K562 (cell line): Measurements from ENCODE around the gene RABGAP1. TPM values are rescaled to one million over a fixed set of nuclear protein-coding genes. Genes with fewer than 3 reads are reported as not detected.

Experiments used
- ATAC-seq: fragments of 200-7000 bp; cut with Tn5 transposase; 3 replicates; pipeline ENCODE4 v1.9.1; 2020; ENCODE audit warnings: moderate library complexity
- BruUV-seq: library from RNA; stranded (reverse); fragments of 400-500 nt; replicated peaks from 2 replicates; lab custom pipeline; 2021; lab: Mats Ljungman, UMichigan
- CTCF ChIA-PET: fragments of 300-600 bp; formaldehyde crosslinking; extraction: SDS; loops from one replicate; lab custom pipeline; 2021; ENCODE audit warnings: low intra/inter-chr PET ratio; lab: Yijun Ruan, JAX
- POLR2A ChIA-PET: fragments of 300-600, 350-650 bp; sonication (Branson Sonifier 250); formaldehyde crosslinking; extraction: SDS; loops from one replicate; lab custom pipeline; 2021; ENCODE audit warnings: antibody characterized with exemption, inconsistent platforms; lab: Yijun Ruan, JAX
- DNase-seq, 4 experiments: peaks; one replicate each; pipeline versions ENCODE4 v3.0.0 to v3.0.0-alpha.2; 2011 to 2018; ENCODE audit warnings: low spot score in 3 of 4, mixed read lengths in 3 of 4; ENCODE audit errors: extremely low read depth in 1 of 4
- FAIRE-seq: peaks from 2 replicates; lab custom pipeline; 2011; peaks lifted over from hg19 to GRCh38; lab: Jason Lieb, UNC
- H2AFZ ChIP-seq: 2 replicates; pipeline ENCODE4 v1.6.0; 2011; ENCODE audit warnings: low read depth, low read length, control low read depth, inconsistent platforms
- H3K27ac ChIP-seq: fragments of 200-600 bp; 3 replicates; pipeline ENCODE4 v1.8.0; 2011; ENCODE audit warnings: low read depth, mild to moderate bottlenecking, control low read depth, inconsistent platforms, low read length, moderate library complexity, mixed read lengths; ENCODE audit errors: extremely low read depth
- H3K27me3 ChIP-seq, 2 experiments: fragments of 300-600 bp in 1 of 2; 2 replicates in 1 of 2; 3 replicates in 1 of 2; pipeline versions ENCODE4 v1.6.0 to v1.8.0; 2011; ENCODE audit warnings: inconsistent platforms in 2 of 2, low read length in 2 of 2, mild to moderate bottlenecking in 1 of 2, mixed read lengths in 1 of 2, moderate library complexity in 1 of 2; ENCODE audit not compliant: control insufficient read depth in 2 of 2, insufficient read depth in 2 of 2
- H3K36me3 ChIP-seq: fragments of 300-600 bp; 3 replicates; pipeline ENCODE4 v1.8.0; 2011; ENCODE audit warnings: mild to moderate bottlenecking, low read length, inconsistent platforms; ENCODE audit not compliant: control insufficient read depth, insufficient read depth
- H3K4me1 ChIP-seq, 2 experiments: fragments of 200-600 bp in 1 of 2; replicated peaks in 1 of 2; 2 replicates in 1 of 2; 3 replicates in 1 of 2; pipeline versions ENCODE4 v1.5.1 to v1.8.0; 2011; ENCODE audit warnings: inconsistent platforms in 2 of 2, low read length in 2 of 2, mild to moderate bottlenecking in 1 of 2, mixed read lengths in 1 of 2, moderate library complexity in 1 of 2; ENCODE audit not compliant: control insufficient read depth in 2 of 2, insufficient read depth in 2 of 2
- H3K4me2 ChIP-seq: 2 replicates; pipeline ENCODE4 v1.6.1; 2011; ENCODE audit warnings: low read length, control low read depth, inconsistent platforms, mixed read lengths; ENCODE audit not compliant: insufficient read depth
- H3K4me3 ChIP-seq: fragments of 200-600 bp; sonication (generic), shearing (Covaris generic); 2 replicates; pipeline ENCODE4 v1.5.1; 2016; ENCODE audit warnings: control low read depth, inconsistent platforms
- H3K79me2 ChIP-seq: fragments of 200-600 bp; 3 replicates; pipeline ENCODE4 v1.8.0; 2011; ENCODE audit warnings: low read length, inconsistent platforms; ENCODE audit not compliant: control insufficient read depth, insufficient read depth
- H3K9ac ChIP-seq, 2 experiments: 2 replicates each; pipeline versions ENCODE4 v1.6.0 to v1.6.1; 2011; ENCODE audit warnings: low read depth in 2 of 2, low read length in 2 of 2, control low read depth in 1 of 2, inconsistent platforms in 1 of 2, mild to moderate bottlenecking in 1 of 2, mixed read lengths in 1 of 2; ENCODE audit not compliant: insufficient read depth in 1 of 2
- H3K9me1 ChIP-seq: one replicate; pipeline ENCODE4 v1.6.0; 2011; ENCODE audit warnings: inconsistent platforms, mild to moderate bottlenecking, low read length, moderate library complexity; ENCODE audit not compliant: control insufficient read depth, insufficient read depth
- H3K9me3 ChIP-seq: replicated peaks from 2 replicates; pipeline ENCODE4 v1.5.1; 2011; ENCODE audit warnings: low read depth, low read length, inconsistent platforms; ENCODE audit not compliant: control insufficient read depth, insufficient read depth
- H4K20me1 ChIP-seq: replicated peaks from 2 replicates; pipeline ENCODE4 v1.6.1; 2011; ENCODE audit warnings: low read length, inconsistent platforms, mixed read lengths; ENCODE audit not compliant: control insufficient read depth, insufficient read depth
- ESRRB ChIP-seq: fragments of 250-450 bp; sonication (Bioruptor Pico); IDR thresholded peaks from 2 replicates; pipeline ENCODE4 v1.5.0; 2020; ENCODE audit warnings: mild to moderate bottlenecking, moderate library complexity, borderline replicate concordance
- ETV5 ChIP-seq: sonication (generic); formaldehyde crosslinking; IDR thresholded peaks from 2 replicates; pipeline ENCODE4 v1.4.0; 2020; ENCODE audit warnings: low read depth, mild to moderate bottlenecking, missing genetic modification reagents
- ID3 ChIP-seq, 2 experiments: fragments of 250-450 bp in 1 of 2; fragments of 450-650 bp in 1 of 2; sonication (Bioruptor Pico) in 1 of 2; IDR thresholded peaks; 2 replicates each; pipeline versions ENCODE4 v1.6.1 to v1.8.0; 2016 to 2021; ENCODE audit warnings: mild to moderate bottlenecking in 2 of 2, moderate library complexity in 2 of 2, missing compliant biosample characterization in 1 of 2, missing genetic modification characterization in 1 of 2
- NKRF ChIP-seq: fragments of 450-650 bp; IDR thresholded peaks from 2 replicates; pipeline ENCODE4 v1.6.1; 2016; ENCODE audit warnings: borderline replicate concordance
- REST ChIP-seq, 2 experiments: fragments of 450-650 bp; formaldehyde crosslinking in 1 of 2; IDR thresholded peaks; 2 replicates each; pipeline versions ENCODE4 v1.4.0 to v1.6.1; 2014 to 2020; ENCODE audit warnings: mild to moderate bottlenecking in 2 of 2, borderline replicate concordance in 1 of 2, low read depth in 1 of 2
- ZNF354B ChIP-seq: fragments of 250-450 bp; sonication (Bioruptor Pico); IDR thresholded peaks from 2 replicates; pipeline ENCODE4 v1.4.0; 2020
- ZNF445 ChIP-seq: fragments of 250-450 bp; sonication (Bioruptor Pico); IDR thresholded peaks from 2 replicates; pipeline ENCODE4 v1.4.0; 2020; ENCODE audit warnings: low read depth, mild to moderate bottlenecking, moderate library complexity
- WGBS: fragments of 100-300 bp; shearing (Covaris generic); methylation state at CpG from one replicate; pipeline ENCODE4 v1.1.6; 2016; ENCODE audit warnings: low coverage, mixed read lengths; ENCODE audit not compliant: insufficient coverage; ENCODE audit errors: missing lambda C conversion rate; 5-methylcytosine and 5-hydroxymethylcytosine counted together
- in situ Hi-C: fragments of 300-500 bp; cut with MboI; formaldehyde crosslinking; loops from 4 replicates; pipeline ENCODE4 v1.15.0; 2018; ENCODE audit warnings: inconsistent platforms, mixed read lengths
- intact Hi-C: fragments of 100-400 bp; cut with micrococcal nuclease; formaldehyde crosslinking; loops from 2 replicates; pipeline ENCODE4 v1.14.2; 2022
- polyA plus RNA-seq, 8 experiments: library from polyadenylated mRNA; depleted of rRNA in 4 of 8; stranded (reverse) in 5 of 8; unstranded in 3 of 8; fragments of >200 nt; fragmentation: Nextera tagmentation in 2 of 8; fragmentation: Illumina TruSeq in 1 of 8; extraction: Ambion mirVana in 2 of 8; extraction: Trizol in 1 of 8; gene quantifications; 2 replicates each; pipeline versions ENCODE4 v1.2.1 to v1.2.3, GENCODE V29; 2011 to 2014; ENCODE audit warnings: inconsistent platforms in 1 of 8, missing spikeins in 1 of 8
- total RNA-seq, 7 experiments: library from RNA; depleted of rRNA in 6 of 7; stranded (reverse); fragments of >200 nt in 6 of 7; fragmentation: Illumina TruSeq in 2 of 7; extraction: Trizol in 2 of 7; gene quantifications; 2 replicates each; pipeline versions ENCODE4 v1.2.1 to v1.2.3, GENCODE V29; 2011 to 2021; ENCODE audit warnings: low replicate concordance in 1 of 7

The RABGAP1 gene
- total and polyA plus RNA-seq, 9 of the 15 experiments (the other 6 are each of a cell fraction or from before 2014, with no cell fraction given), result 1.5 to 22.7 (median 13.1) TPM

- no peak for TF ChIP-seq ID3 (CRISPR knock-in tag; IDR thresholded peaks at IDR 0.05)
- TF ChIP-seq ID3 (tag; IDR thresholded peaks at IDR 0.05), result no peak
Measured at GRCh38 chr9:123061216-123061615, 120.4 kb downstream of the RABGAP1 start (continued).

GRCh38 chr9:123062351-123063176 lies 121.7 kb downstream of the RABGAP1 start:
- Histone ChIP-seq H3K4me1 (no peaks in the 10 kb centered on the region), H3K4me3 (no peak overlapping the region), H3K79me2 (no peaks in the 10 kb centered on the region), H3K4me2 (no peak overlapping the region), H2AFZ (no peak overlapping the region), H3K27ac (no peak overlapping the region), H3K36me3 (peaks cover 14% of the 10 kb centered on the region; the same call in 1 of the 3 replicates), H3K9me3 (no peaks in the 10 kb centered on the region), H3K9ac (no peak overlapping the region), H3K9me1 (no peaks in the 10 kb centered on the region), H4K20me1 (no peaks in the 10 kb centered on the region), H3K27me3 (no peaks in the 10 kb centered on the region)
- ChIA-PET POLR2A (interaction anchor here (0.6 to 1.2 kb wide), 3 partner anchors 10 to 935 kb away, joined by 3 to 5 read pairs (median 3); no protein-coding TSS in a partner anchor), CTCF (no interaction called here)
- ATAC-seq, result no peak
- intact Hi-C loops (loop anchor here (10.0 kb wide), 1 partner anchor 598 kb away; no protein-coding TSS in a partner anchor), in situ Hi-C loops (no loop called here)
- 75% methylated on average over 7 of the region's 7 CpGs for WGBS
- no TSS peak for BruUV-seq
- peak; percentile 42 for FAIRE-seq
- DNase-seq, result no peak
- TF ChIP-seq ZNF445 (no peak), NKRF (no peak), REST (IDR thresholded peaks at IDR 0.05; ENCODE audit: borderline replicate concordance) (no peak), REST (CRISPR knock-in tag; IDR thresholded peaks at IDR 0.05; ENCODE audit: low read depth) (no peak), ESRRB (no peak), ETV5 (CRISPR knock-in tag) (no peak), ZNF354B (CRISPR knock-in tag) (no peak)
